Gastroesophageal sphincter (tissue), 3 donors: ENCODE measurements around the gene AGBL1.

Source experiments
- CTCF ChIP-seq, 4 experiments: fragments of 200-600 bp in 2 of 4; fragments of 450-650 bp in 2 of 4; sonication (generic) in 1 of 4; IDR thresholded peaks; one replicate each; pipeline ENCODE4 v1.5.1; 2017 to 2019; ENCODE audit warnings: antibody characterized with exemption in 4 of 4, mild to moderate bottlenecking in 2 of 4, moderate library complexity in 2 of 4
- POLR2AphosphoS5 ChIP-seq: sonication (generic); formaldehyde crosslinking; IDR thresholded peaks from one replicate; pipeline ENCODE4 v1.6.1; 2017; ENCODE audit warnings: antibody characterized with exemption

- TF ChIP-seq POLR2AphosphoS5 (no peak), CTCF (IDR thresholded peaks at IDR 0.05) (no peak)
These were observed 862.6 kb downstream of the AGBL1 start for GRCh38 chr15:86942285-86942684.
